Left lung (tissue), 10 donors: ENCODE data around the gene PWWP2B. TPM values are rescaled to one million over a fixed set of nuclear protein-coding genes. Genes with fewer than 3 reads are reported as not detected.
A peak's percentile ranks its signal among the peaks of the same experiment; 100 is the strongest.
"Not testable (repeated sequence)": the region's sequence is repeated elsewhere in the genome, so short reads cannot be mapped to it uniquely, and the experiment has no call there.

Experiments used
- ATAC-seq: fragments of 200-7000 bp; cut with Tn5 transposase; one replicate; pipeline ENCODE4 v1.9.1; 2020; ENCODE audit warnings: moderate library complexity
- DNase-seq, 4 donors: peaks; one replicate each; pipeline ENCODE4 v3.0.0-alpha.2; 2013 to 2020
- H3K27ac ChIP-seq, 2 donors: fragments of 200-600 bp; sonication (generic) in 1 of 2; one replicate each; pipeline versions ENCODE4 v1.5.0 to v1.8.0; 2020 to 2021
- H3K27me3 ChIP-seq, 2 donors: fragments of 200-600 bp; sonication (generic) in 1 of 2; one replicate each; pipeline versions ENCODE4 v1.5.0 to v1.8.0; 2020 to 2021
- H3K36me3 ChIP-seq, 2 donors: fragments of 200-600 bp; sonication (generic) in 1 of 2; one replicate each; pipeline versions ENCODE4 v1.5.0 to v1.8.0; 2020 to 2021
- H3K4me1 ChIP-seq, 2 donors: fragments of 200-600 bp; one replicate each; pipeline ENCODE4 v1.8.0; 2021
- H3K4me3 ChIP-seq, 2 donors: fragments of 200-600 bp; sonication (generic) in 1 of 2; one replicate each; pipeline versions ENCODE4 v1.5.0 to v1.8.0; 2020 to 2021; ENCODE audit warnings: mild to moderate bottlenecking in 1 of 2
- H3K9me3 ChIP-seq, 2 donors: fragments of 200-600 bp; sonication (generic) in 1 of 2; one replicate each; pipeline versions ENCODE4 v1.5.0 to v1.8.0; 2020 to 2021
- CTCF ChIP-seq, 2 donors: fragments of 200-600 bp; sonication (generic) in 1 of 2; IDR thresholded peaks; one replicate each; pipeline versions ENCODE4 v1.5.0 to v1.8.0; 2021; ENCODE audit warnings: antibody characterized with exemption in 2 of 2
- intact Hi-C, 2 donors: fragments of 100-400 bp; cut with DNase I; formaldehyde crosslinking; loops; one replicate each; pipeline versions ENCODE4 v1.11.2 to v1.14.2; 2022
- polyA plus RNA-seq, 6 donors: library from polyadenylated mRNA; unstranded; fragments of 120-200 nt; gene quantifications; one replicate each; pipeline ENCODE4 v1.2.1, GENCODE V29; 2013; ENCODE audit not compliant: insufficient read length in 6 of 6
- total RNA-seq, 2 donors: library from RNA; stranded (reverse); fragmentation: NEBNext Ultra II Directional; extraction: Animal tissue kit (Norgen Biotek cat#: 25700); gene quantifications; one replicate each; pipeline ENCODE4 v1.2.1, GENCODE V29; 2021
- donor health status: DM: no; HTN: yes; CAD: no.
- donor health status: DM: no; HTN: no; CAD: no.

PWWP2B gene
- total and polyA plus RNA-seq, 8 donors = 8.4 to 23.2 (median 11.0) TPM

- no peak for TF ChIP-seq CTCF (IDR thresholded peaks at IDR 0.05)
- intact Hi-C loops = loop anchor here in 1 of 2 donors (5.0 kb wide), 1 partner anchor 128 kb away; no protein-coding TSS in a partner anchor
- DNase-seq = peak in 1 of 4 donors; percentile 20
- H3K9me3 ChIP-seq = no peaks in the 10 kb centered on the region
- no peaks in the 10 kb centered on the region for H3K4me1 ChIP-seq
- no peak overlapping the region for H3K27ac ChIP-seq
- peaks cover 0 to 32% of the 10 kb centered on the region in 2 donors for H3K36me3 ChIP-seq
- H3K4me3 ChIP-seq = no peak overlapping the region
- no peaks in the 10 kb centered on the region for H3K27me3 ChIP-seq
- ATAC-seq = no peak
These were observed 46.6 kb upstream of the PWWP2B start for GRCh38 chr10:132350391-132350790.

- Histone ChIP-seq H3K4me3 (no peak overlapping the region), H3K9me3 (no peaks in the 10 kb centered on the region), H3K36me3 (peaks cover 0 to 30% of the 10 kb centered on the region in 2 donors), H3K4me1 (no peaks in the 10 kb centered on the region), H3K27ac (no peak overlapping the region), H3K27me3 (no peaks in the 10 kb centered on the region)
- no peak for ATAC-seq
- peak in 1 of 4 donors; percentile 26 for DNase-seq
- TF ChIP-seq CTCF (IDR thresholded peaks at IDR 0.05) = no peak
- intact Hi-C loops = loop anchor here in 1 of 2 donors (5.0 kb wide), 1 partner anchor 129 kb away; no protein-coding TSS in a partner anchor
These were observed 46.1 kb upstream of the PWWP2B start for GRCh38 chr10:132350946-132351345.

- DNase-seq = no peak
- Histone ChIP-seq H3K27me3 (no peaks in the 10 kb centered on the region), H3K4me3 (no peak overlapping the region), H3K36me3 (peaks cover 0 to 30% of the 10 kb centered on the region in 2 donors), H3K9me3 (no peaks in the 10 kb centered on the region), H3K4me1 (no peaks in the 10 kb centered on the region), H3K27ac (no peak overlapping the region)
- ATAC-seq = no peak
- TF ChIP-seq CTCF (IDR thresholded peaks at IDR 0.05) = no peak
- intact Hi-C loops = loop anchor here in 1 of 2 donors (5.0 kb wide), 1 partner anchor 129 kb away; no protein-coding TSS in a partner anchor
These were observed 45.4 kb upstream of the PWWP2B start for GRCh38 chr10:132351611-132352010.

GRCh38 chr10:132352462-132353308 is 44.3 kb upstream of the PWWP2B start:
- peaks cover 0 to 30% of the 10 kb centered on the region in 2 donors for H3K36me3 ChIP-seq
- intact Hi-C loops = loop anchor here in 1 of 2 donors (5.0 kb wide), 1 partner anchor 130 kb away; no protein-coding TSS in a partner anchor
- H3K4me1 ChIP-seq, H3K27me3 ChIP-seq, H3K9me3 ChIP-seq, H3K27ac ChIP-seq, H3K4me3 ChIP-seq: not testable (repeated sequence)
- peak; percentile 91 for ATAC-seq
- peak in 3 of 4 donors; percentile 65 to 94 (median 70) for DNase-seq
- peak; percentile 73 to 81 for TF ChIP-seq CTCF (IDR thresholded peaks at IDR 0.05)
